Liver (tissue), 9 donors: ENCODE data around the gene TGFB1I1. TPM values are rescaled to one million over a fixed set of nuclear protein-coding genes. Genes with fewer than 3 reads are reported as not detected.

Experiments
- DNase-seq: peaks from one replicate; pipeline ENCODE4 v3.0.0-alpha.2; 2017; ENCODE audit warnings: low spot score
- H3K27ac ChIP-seq, 2 donors: one replicate each; pipeline ENCODE4 v1.7.0; 2013; ENCODE audit warnings: inconsistent platforms in 2 of 2, low read length in 2 of 2, control low read depth in 1 of 2, low read depth in 1 of 2, mild to moderate bottlenecking in 1 of 2
- H3K27me3 ChIP-seq, 4 donors: one replicate each; pipeline versions ENCODE4 v1.6.1 to v1.7.0; 2013; ENCODE audit warnings: low read length in 3 of 4, inconsistent platforms in 1 of 4, mild to moderate bottlenecking in 1 of 4, moderate library complexity in 1 of 4; ENCODE audit not compliant: control insufficient read depth in 4 of 4, insufficient read depth in 4 of 4
- H3K36me3 ChIP-seq, 4 donors: one replicate each; pipeline versions ENCODE4 v1.6.1 to v1.7.0; 2013; ENCODE audit warnings: low read length in 3 of 4, mild to moderate bottlenecking in 3 of 4, low read depth in 1 of 4, moderate library complexity in 1 of 4; ENCODE audit not compliant: control insufficient read depth in 4 of 4, insufficient read depth in 3 of 4
- H3K4me1 ChIP-seq, 4 donors: one replicate each; pipeline versions ENCODE4 v1.6.1 to v1.7.0; 2013; ENCODE audit warnings: low read length in 3 of 4, mild to moderate bottlenecking in 3 of 4, moderate library complexity in 1 of 4; ENCODE audit not compliant: control insufficient read depth in 4 of 4, insufficient read depth in 4 of 4
- H3K4me3 ChIP-seq, 3 donors: one replicate each; pipeline versions ENCODE4 v1.6.1 to v1.7.0; 2013; ENCODE audit warnings: low read length in 3 of 3, control low read depth in 1 of 3, low read depth in 1 of 3, mild to moderate bottlenecking in 1 of 3
- H3K9ac ChIP-seq, 2 donors: one replicate each; pipeline ENCODE4 v1.7.0; 2013; ENCODE audit warnings: low read length in 2 of 2, mild to moderate bottlenecking in 2 of 2, moderate library complexity in 2 of 2, control low read depth in 1 of 2, low read depth in 1 of 2
- H3K9me3 ChIP-seq, 4 donors: one replicate each; pipeline versions ENCODE4 v1.6.1 to v1.7.0; 2013; ENCODE audit warnings: low read length in 3 of 4; ENCODE audit not compliant: control insufficient read depth in 4 of 4
- CTCF ChIP-seq: fragments of 150-350 bp; IDR thresholded peaks from 2 replicates; pipeline ENCODE4 v1.5.1; 2017; ENCODE audit warnings: improper control_type of control experiment, low read depth, low read length; ENCODE audit not compliant: missing input control
- FOXA1 ChIP-seq: IDR thresholded peaks from 2 replicates; pipeline ENCODE4 v1.6.1; 2016; ENCODE audit warnings: antibody characterized with exemption
- FOXA2 ChIP-seq: IDR thresholded peaks from 2 replicates; pipeline ENCODE4 v1.6.1; 2016; ENCODE audit warnings: antibody characterized with exemption
- GABPA ChIP-seq, 2 donors: IDR thresholded peaks in 1 of 2; conservative IDR thresholded peaks in 1 of 2; 2 replicates each; pipeline ENCODE4 v1.6.1; 2016; ENCODE audit warnings: antibody characterized with exemption in 2 of 2, mild to moderate bottlenecking in 1 of 2, moderate library complexity in 1 of 2
- HNF4A ChIP-seq, 2 donors: conservative IDR thresholded peaks; 2 replicates each; pipeline ENCODE4 v1.6.1; 2016; ENCODE audit warnings: antibody characterized with exemption in 2 of 2, mild to moderate bottlenecking in 2 of 2
- HNF4G ChIP-seq: IDR thresholded peaks from 2 replicates; pipeline ENCODE4 v1.6.1; 2016; ENCODE audit warnings: antibody characterized with exemption
- JUND ChIP-seq, 2 donors: IDR thresholded peaks; 2 replicates each; pipeline ENCODE4 v1.6.1; 2016; ENCODE audit warnings: antibody characterized with exemption in 2 of 2
- MAX ChIP-seq: IDR thresholded peaks from 2 replicates; pipeline ENCODE4 v1.6.1; 2016; ENCODE audit warnings: antibody characterized with exemption
- NR2F2 ChIP-seq: IDR thresholded peaks from 2 replicates; pipeline ENCODE4 v1.6.1; 2016; ENCODE audit warnings: antibody characterized with exemption
- RAD21 ChIP-seq, 2 donors: IDR thresholded peaks; 2 replicates each; pipeline ENCODE4 v1.6.1; 2016; ENCODE audit warnings: antibody characterized with exemption in 2 of 2, mild to moderate bottlenecking in 2 of 2
- REST ChIP-seq: IDR thresholded peaks from 2 replicates; pipeline ENCODE4 v1.6.1; 2016; ENCODE audit warnings: antibody characterized with exemption, mild to moderate bottlenecking
- RXRA ChIP-seq, 2 donors: IDR thresholded peaks; 2 replicates each; pipeline ENCODE4 v1.6.1; 2017 to 2018; ENCODE audit warnings: antibody characterized with exemption in 2 of 2, mild to moderate bottlenecking in 1 of 2
- SP1 ChIP-seq: IDR thresholded peaks from 2 replicates; pipeline ENCODE4 v1.6.1; 2018; ENCODE audit warnings: antibody characterized with exemption, mild to moderate bottlenecking
- TAF1 ChIP-seq: conservative IDR thresholded peaks from 2 replicates; pipeline ENCODE4 v1.6.1; 2016; ENCODE audit warnings: antibody characterized with exemption, mild to moderate bottlenecking
- YY1 ChIP-seq: IDR thresholded peaks from 2 replicates; pipeline ENCODE4 v1.6.1; 2016; ENCODE audit warnings: antibody characterized with exemption, mild to moderate bottlenecking
- ZBTB33 ChIP-seq: IDR thresholded peaks from 2 replicates; pipeline ENCODE4 v1.6.1; 2016; ENCODE audit warnings: antibody characterized with exemption
- WGBS: extraction: QIAGEN DNeasy Blood & Tissue Kit; methylation state at CpG from one replicate; pipeline ENCODE4 v1.1.7; 2013; 5-methylcytosine and 5-hydroxymethylcytosine counted together
- polyA plus RNA-seq, 2 donors: library from polyadenylated mRNA; stranded (reverse) in 1 of 2; unstranded in 1 of 2; fragments of 200-250 nt in 1 of 2; fragments of >200 nt in 1 of 2; fragmentation: Nextera tagmentation in 1 of 2; extraction: Ambion mirVana in 1 of 2; gene quantifications; one replicate each; pipeline versions ENCODE4 v1.2.1 to v1.2.3, GENCODE V29; 2013 to 2015
- total RNA-seq, 2 donors: library from RNA; depleted of rRNA; stranded (reverse); fragments of >200 nt; gene quantifications; one replicate each; pipeline ENCODE4 v1.2.3, GENCODE V29; 2014
- TF ChIP-seq, protein P1 (sequence below): IDR thresholded peaks from 2 replicates; pipeline ENCODE4 v1.6.1; 2016; ENCODE audit warnings: antibody characterized with exemption
- donor health status: healthy.
- donor health status: healthy.
- donor health status: healthy.
- donor health status: healthy.
- donor health status: healthy.

TGFB1I1 gene
- total and polyA plus RNA-seq, 4 donors: 4.2 to 8.3 (median 5.8) TPM

- Histone ChIP-seq H3K27me3 (no peaks in the 10 kb centered on the region), H3K4me3 (no peak overlapping the region), H3K27ac (no peak overlapping the region), H3K36me3 (no peaks in the 10 kb centered on the region), H3K9ac (no peak overlapping the region), H3K4me1 (peaks cover 3 to 17% (median 11%) of the 10 kb centered on the region in 4 donors), H3K9me3 (no peaks in the 10 kb centered on the region)
- DNase-seq: no peak
- TF ChIP-seq, protein P1, sequence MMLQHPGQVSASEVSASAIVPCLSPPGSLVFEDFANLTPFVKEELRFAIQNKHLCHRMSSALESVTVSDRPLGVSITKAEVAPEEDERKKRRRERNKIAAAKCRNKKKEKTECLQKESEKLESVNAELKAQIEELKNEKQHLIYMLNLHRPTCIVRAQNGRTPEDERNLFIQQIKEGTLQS: no peak
- TF ChIP-seq RAD21 (IDR thresholded peaks at IDR 0.05) (no peak), TAF1 (no peak)
- WGBS: 67% methylated on average over 14 of the region's 14 CpGs
Observed at GRCh38 chr16:31484491-31485171, 12.7 kb downstream of the TGFB1I1 start.

- H3K27ac ChIP-seq: no peak overlapping the region
- H3K9me3 ChIP-seq: no peaks in the 10 kb centered on the region
- no peaks in the 10 kb centered on the region for H3K27me3 ChIP-seq
- H3K4me3 ChIP-seq: no peak overlapping the region
- no peak overlapping the region for H3K9ac ChIP-seq
- DNase-seq: no peak
- H3K4me1 ChIP-seq: peaks cover 3 to 17% (median 11%) of the 10 kb centered on the region in 4 donors
- TF ChIP-seq CTCF (no peak), MAX (no peak), TAF1 (no peak), REST (no peak)
- TF ChIP-seq, protein P1: no peak
- peaks cover 0 to 6% (median 0%) of the 10 kb centered on the region in 4 donors for H3K36me3 ChIP-seq
- 95% methylated on average over 17 of the region's 17 CpGs for WGBS
Observed at GRCh38 chr16:31485571-31485970, 13.6 kb downstream of the TGFB1I1 start.

DNA sequence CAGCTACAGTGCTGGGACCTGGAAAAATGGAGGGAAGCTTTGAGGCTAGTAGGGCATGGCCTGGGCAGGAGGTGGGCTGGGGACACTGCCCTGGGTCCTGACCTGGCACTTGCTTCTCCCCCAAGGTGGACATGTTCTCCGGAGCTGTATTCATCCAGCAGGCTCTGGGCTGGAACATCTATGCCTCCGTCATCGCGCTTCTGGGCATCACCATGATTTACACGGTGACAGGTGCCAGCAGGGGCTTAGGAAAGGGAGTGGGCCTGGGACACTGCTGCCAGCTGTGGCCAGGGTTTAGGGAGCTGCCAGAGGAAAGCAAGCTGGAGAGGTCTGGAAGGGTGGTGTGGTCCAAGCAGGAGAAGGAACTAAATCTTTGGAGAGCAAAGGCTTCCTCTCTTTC, 14.1 kb downstream of the TGFB1I1 start:
- H3K27me3 ChIP-seq: no peaks in the 10 kb centered on the region

More for the DNA sequence above, 14.1 kb downstream of the TGFB1I1 start:
- H3K4me3 ChIP-seq: no peak overlapping the region
- TF ChIP-seq YY1 (no peak), RXRA (IDR thresholded peaks at IDR 0.05) (no peak), SP1 (no peak), TAF1 (no peak), FOXA2 (no peak), RAD21 (IDR thresholded peaks at IDR 0.05) (no peak), ZBTB33 (no peak), NR2F2 (no peak), JUND (IDR thresholded peaks at IDR 0.05) (no peak), FOXA1 (no peak), HNF4A (conservative IDR thresholded peaks at IDR 0.05) (no peak), MAX (no peak), HNF4G (no peak), GABPA (IDR thresholded peaks at IDR 0.05 in 1 of 2, conservative IDR thresholded peaks at IDR 0.05 in 1 of 2) (no peak)
- TF ChIP-seq, protein P1: no peak
- DNase-seq: no peak
- H3K27ac ChIP-seq: no peak overlapping the region
- no peaks in the 10 kb centered on the region for H3K9me3 ChIP-seq
- WGBS: 96% methylated on average over 5 of the region's 5 CpGs
- H3K9ac ChIP-seq: no peak overlapping the region
- peaks cover 3 to 17% (median 11%) of the 10 kb centered on the region in 4 donors for H3K4me1 ChIP-seq
- peaks cover 0 to 11% (median 0%) of the 10 kb centered on the region in 4 donors for H3K36me3 ChIP-seq
